Measurements from ENCODE around the gene SHB. TPM values are rescaled to one million over a fixed set of nuclear protein-coding genes. Genes with fewer than 3 reads are reported as not detected.

Gene SHB
- polyA plus RNA-seq, 4 donors, result 8.9 to 22.2 (median 14.0) TPM

DNA sequence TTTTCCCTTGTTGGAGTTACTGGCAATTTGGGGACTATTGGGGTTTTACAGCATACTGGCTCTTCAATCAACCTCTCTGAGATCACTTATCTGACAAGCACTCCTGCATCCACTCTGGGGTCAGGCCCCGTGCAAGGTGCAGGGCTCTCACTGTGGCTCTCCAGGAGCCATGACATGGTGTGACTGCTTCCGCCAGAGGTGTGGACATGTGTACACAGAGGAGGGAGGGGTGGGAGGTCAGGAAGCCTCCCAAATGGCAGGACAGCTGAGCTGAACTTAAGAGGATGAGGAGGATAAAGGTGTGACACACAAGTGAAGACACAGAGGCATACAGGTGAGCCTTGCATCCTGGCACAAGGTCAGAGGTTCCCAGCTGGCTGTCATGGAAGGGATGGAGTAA, 24.3 kb downstream of the SHB start:
- H3K27me3 ChIP-seq (ENCODE audit: control insufficient read depth in 3 of 3, insufficient read depth in 3 of 3, low read length in 3 of 3), result no peaks in the 10 kb centered on the region
- no peak for FAIRE-seq
- peak overlapping the region in 1 of 3 donors; percentile 67 for H3K27ac ChIP-seq (ENCODE audit: low read depth in 1 of 3, low read length in 2 of 3)
- WGBS, 3 donors, result 77 to 90% (median 83%) methylated on average over 2 of the region's 2 CpGs
- no peak overlapping the region for H3K4me3 ChIP-seq (ENCODE audit: low read depth in 1 of 3, low read length in 3 of 3)
- peaks cover 0 to 40% (median 0%) of the 10 kb centered on the region in 3 donors for H3K36me3 ChIP-seq (ENCODE audit: control insufficient read depth in 3 of 3, insufficient read depth in 2 of 3, low read depth in 1 of 3, low read length in 3 of 3)
- peaks cover 7 to 33% (median 11%) of the 10 kb centered on the region in 3 donors for H3K4me1 ChIP-seq (ENCODE audit: control insufficient read depth in 3 of 3, insufficient read depth in 2 of 3, low read depth in 1 of 3, low read length in 2 of 3)
- DNase-seq, result no peak
- H3K9me3 ChIP-seq (ENCODE audit: control insufficient read depth in 2 of 2, insufficient read depth in 1 of 2, low read depth in 1 of 2, low read length in 1 of 2), result no peaks in the 10 kb centered on the region

DNA sequence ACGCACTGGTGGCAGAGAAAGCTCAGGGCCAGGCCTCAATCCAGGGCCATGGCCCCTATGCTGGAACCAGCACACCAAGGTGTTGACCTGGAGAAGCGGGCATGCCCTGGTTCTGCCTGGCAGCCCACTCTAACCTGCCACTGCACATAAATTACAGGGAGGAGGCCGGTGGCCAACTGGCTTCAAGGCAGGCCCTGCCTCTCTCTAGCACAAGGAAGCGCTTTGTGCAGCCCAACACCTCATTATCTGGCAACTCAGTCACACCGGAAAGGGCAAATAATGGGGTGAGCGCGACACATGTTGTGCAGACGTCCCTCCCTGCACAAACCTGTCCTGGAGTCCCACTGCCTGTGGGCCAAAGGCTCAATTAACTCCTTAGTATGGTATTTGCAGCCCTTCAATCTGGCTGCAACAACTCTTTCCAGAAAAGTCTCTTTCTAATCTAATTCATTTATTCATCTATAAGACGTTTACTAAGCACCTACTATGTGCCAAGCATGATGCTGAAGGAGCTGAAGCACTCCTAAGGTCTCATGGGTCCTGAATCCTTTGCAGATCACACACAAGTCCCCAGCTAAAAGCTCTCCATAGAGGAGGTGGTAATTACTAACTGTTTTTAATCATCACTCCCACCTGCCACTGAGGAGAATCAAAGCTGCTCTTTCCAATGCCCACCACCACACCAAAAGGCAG, 24.9 kb downstream of the SHB start:
- Histone ChIP-seq H3K27ac (ENCODE audit: low read depth in 1 of 3, low read length in 2 of 3) (peak overlapping the region in 1 of 3 donors; percentile 67), H3K9me3 (ENCODE audit: control insufficient read depth in 2 of 2, insufficient read depth in 1 of 2, low read depth in 1 of 2, low read length in 1 of 2) (no peaks in the 10 kb centered on the region), H3K36me3 (ENCODE audit: control insufficient read depth in 3 of 3, insufficient read depth in 2 of 3, low read depth in 1 of 3, low read length in 3 of 3) (peaks cover 0 to 45% (median 0%) of the 10 kb centered on the region in 3 donors), H3K4me1 (ENCODE audit: control insufficient read depth in 3 of 3, insufficient read depth in 2 of 3, low read depth in 1 of 3, low read length in 2 of 3) (peaks cover 7 to 40% (median 13%) of the 10 kb centered on the region in 3 donors), H3K4me3 (ENCODE audit: low read depth in 1 of 3, low read length in 3 of 3) (no peak overlapping the region), H3K27me3 (ENCODE audit: control insufficient read depth in 3 of 3, insufficient read depth in 3 of 3, low read length in 3 of 3) (no peaks in the 10 kb centered on the region)
- no peak for FAIRE-seq
- DNase-seq, result peak in 1 of 2 donors; percentile 47
- WGBS, 3 donors, result 48 to 68% (median 57%) methylated on average over 9 of the region's 9 CpGs

DNA sequence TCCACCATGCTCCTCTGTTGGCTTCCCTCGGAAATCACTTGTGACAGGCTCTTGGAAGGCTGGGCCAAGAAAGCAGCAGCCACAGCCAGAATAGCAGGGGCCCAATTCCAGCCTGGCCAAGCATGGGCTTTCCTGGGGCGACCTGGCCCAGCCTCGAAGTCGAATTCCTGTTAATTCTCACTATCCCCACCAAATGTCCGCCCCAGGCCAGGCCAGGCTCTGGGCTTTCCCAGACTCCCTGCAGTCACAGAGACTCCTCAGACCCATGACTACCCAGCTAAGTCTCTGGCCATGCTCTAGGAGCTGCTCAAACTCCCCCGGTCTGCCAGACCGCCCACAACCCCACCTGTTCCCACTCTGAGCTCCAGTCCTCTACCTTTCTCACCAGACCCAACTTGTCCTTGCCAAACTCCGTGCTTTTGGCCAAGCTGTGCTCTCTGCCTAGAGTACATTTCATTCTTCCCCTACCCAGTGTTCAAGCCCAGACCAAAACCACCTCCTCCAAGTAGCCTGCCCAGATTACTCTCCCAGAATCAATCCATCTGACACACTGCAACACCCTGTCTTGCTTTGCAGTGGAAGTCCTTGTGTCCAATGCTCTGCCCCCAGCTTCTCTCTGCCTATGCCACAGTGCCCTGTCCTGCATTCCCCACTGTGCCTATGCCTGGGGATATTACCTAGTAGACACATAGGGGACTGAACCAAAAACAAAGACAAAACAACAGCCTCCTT, 26.2 kb downstream of the SHB start:
- no peaks in the 10 kb centered on the region for H3K9me3 ChIP-seq (ENCODE audit: control insufficient read depth in 2 of 2, insufficient read depth in 1 of 2, low read depth in 1 of 2, low read length in 1 of 2)
- peaks cover 7 to 43% (median 13%) of the 10 kb centered on the region in 3 donors for H3K4me1 ChIP-seq (ENCODE audit: control insufficient read depth in 3 of 3, insufficient read depth in 2 of 3, low read depth in 1 of 3, low read length in 2 of 3)
- WGBS, 3 donors, result 82 to 89% (median 84%) methylated on average over 8 of the region's 8 CpGs
- H3K27ac ChIP-seq (ENCODE audit: low read depth in 1 of 3, low read length in 2 of 3), result no peak overlapping the region
- H3K27me3 ChIP-seq (ENCODE audit: control insufficient read depth in 3 of 3, insufficient read depth in 3 of 3, low read length in 3 of 3), result no peaks in the 10 kb centered on the region
- DNase-seq, result no peak
- H3K36me3 ChIP-seq (ENCODE audit: control insufficient read depth in 3 of 3, insufficient read depth in 2 of 3, low read depth in 1 of 3, low read length in 3 of 3), result peaks cover 0 to 47% (median 0%) of the 10 kb centered on the region in 3 donors
- no peak overlapping the region for H3K4me3 ChIP-seq (ENCODE audit: low read depth in 1 of 3, low read length in 3 of 3)
- no peak for FAIRE-seq

DNA sequence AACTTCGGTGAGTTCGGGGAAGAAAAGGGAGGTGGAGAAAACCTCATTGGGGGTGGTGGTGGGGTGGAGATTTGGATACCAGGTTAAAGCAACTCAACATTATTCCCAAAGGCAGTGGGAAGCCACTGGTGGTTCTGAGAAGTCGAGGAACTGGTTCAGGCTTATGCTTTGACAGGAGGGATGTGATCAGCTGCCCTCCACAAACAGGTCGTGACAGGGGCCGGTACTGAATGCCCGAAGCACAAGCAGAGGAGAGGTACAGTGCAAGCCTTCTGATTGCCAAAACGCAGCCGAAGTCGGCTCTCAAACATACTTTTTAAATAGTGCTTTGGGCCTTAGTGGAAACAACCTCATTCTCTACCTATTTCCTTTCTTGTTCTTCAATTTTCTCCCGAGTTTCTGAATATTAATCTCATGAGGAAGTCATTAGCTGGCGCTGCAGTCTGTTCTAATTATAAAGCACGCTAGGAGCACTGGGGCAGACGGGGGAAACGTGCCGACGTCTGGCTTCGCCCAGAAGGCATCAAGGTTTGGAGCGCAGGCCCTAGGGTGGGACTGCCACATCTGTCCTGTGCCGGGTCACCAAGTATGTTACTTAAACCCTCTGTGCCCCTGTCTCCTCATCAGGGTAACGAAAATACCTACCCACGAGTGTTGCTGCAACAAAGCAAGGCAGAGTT, 27.3 kb downstream of the SHB start:
- 81 to 83% (median 81%) methylated on average over 21 of the region's 21 CpGs for WGBS, 3 donors
- H3K36me3 ChIP-seq (ENCODE audit: control insufficient read depth in 3 of 3, insufficient read depth in 2 of 3, low read depth in 1 of 3, low read length in 3 of 3), result peaks cover 0 to 53% (median 0%) of the 10 kb centered on the region in 3 donors
- no peak overlapping the region for H3K4me3 ChIP-seq (ENCODE audit: low read depth in 1 of 3, low read length in 3 of 3)
- no peaks in the 10 kb centered on the region for H3K9me3 ChIP-seq (ENCODE audit: control insufficient read depth in 2 of 2, insufficient read depth in 1 of 2, low read depth in 1 of 2, low read length in 1 of 2)
- no peak for FAIRE-seq
- peaks cover 7 to 36% (median 7%) of the 10 kb centered on the region in 3 donors for H3K4me1 ChIP-seq (ENCODE audit: control insufficient read depth in 3 of 3, insufficient read depth in 2 of 3, low read depth in 1 of 3, low read length in 2 of 3)
- no peak overlapping the region for H3K27ac ChIP-seq (ENCODE audit: low read depth in 1 of 3, low read length in 2 of 3)
- DNase-seq, result no peak
- H3K27me3 ChIP-seq (ENCODE audit: control insufficient read depth in 3 of 3, insufficient read depth in 3 of 3, low read length in 3 of 3), result no peaks in the 10 kb centered on the region

DNA sequence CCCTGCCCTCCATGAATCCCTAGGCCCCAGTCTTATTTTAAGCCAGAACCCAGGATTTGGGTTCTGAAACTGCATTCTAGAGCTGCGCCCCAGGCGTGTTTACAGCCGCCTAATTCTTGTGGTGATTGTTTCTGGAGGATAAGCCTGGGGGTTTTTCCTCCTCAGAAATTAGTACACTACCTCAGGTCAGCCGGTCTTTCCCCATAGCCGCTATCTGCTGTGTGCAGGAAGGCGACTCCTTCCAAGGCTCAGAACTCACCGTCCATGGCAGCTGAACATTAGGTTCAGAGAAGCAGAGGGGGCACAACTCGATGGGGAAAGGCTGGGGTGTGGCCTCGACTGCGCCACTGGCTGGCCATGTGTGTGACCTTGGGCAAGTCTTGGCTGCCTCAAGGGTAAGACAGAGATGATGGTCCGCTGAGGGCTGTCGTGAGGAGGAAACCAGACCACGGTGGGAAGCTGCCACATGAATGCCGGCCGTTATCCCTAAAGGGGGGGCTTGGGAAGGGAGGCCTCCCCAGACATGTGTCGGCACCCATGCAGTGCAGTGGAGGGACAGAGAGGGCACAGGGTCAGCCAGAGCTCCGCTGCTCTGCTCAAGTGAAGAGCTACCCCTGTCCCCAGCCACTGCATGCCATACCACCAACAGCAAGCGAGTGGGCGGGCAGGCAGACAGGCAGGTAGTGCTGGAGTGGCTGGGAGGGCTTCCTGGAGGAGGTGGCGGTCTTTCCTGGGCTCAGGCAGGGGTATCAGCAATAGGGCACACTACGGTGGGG, 28.9 kb downstream of the SHB start:
- FAIRE-seq (no peak), DNase-seq (no peak)
- Histone ChIP-seq H3K4me1 (ENCODE audit: control insufficient read depth in 3 of 3, insufficient read depth in 2 of 3, low read depth in 1 of 3, low read length in 2 of 3) (peaks cover 2 to 26% (median 5%) of the 10 kb centered on the region in 3 donors), H3K27ac (ENCODE audit: low read depth in 1 of 3, low read length in 2 of 3) (peak overlapping the region in 1 of 3 donors; percentile 44), H3K9me3 (ENCODE audit: control insufficient read depth in 2 of 2, insufficient read depth in 1 of 2, low read depth in 1 of 2, low read length in 1 of 2) (no peaks in the 10 kb centered on the region), H3K27me3 (ENCODE audit: control insufficient read depth in 3 of 3, insufficient read depth in 3 of 3, low read length in 3 of 3) (no peaks in the 10 kb centered on the region), H3K4me3 (ENCODE audit: low read depth in 1 of 3, low read length in 3 of 3) (no peak overlapping the region), H3K36me3 (ENCODE audit: control insufficient read depth in 3 of 3, insufficient read depth in 2 of 3, low read depth in 1 of 3, low read length in 3 of 3) (peaks cover 0 to 54% (median 0%) of the 10 kb centered on the region in 3 donors)
- WGBS, 3 donors, result 83 to 87% (median 86%) methylated on average over 20 to 21 of the region's 21 CpGs

DNA sequence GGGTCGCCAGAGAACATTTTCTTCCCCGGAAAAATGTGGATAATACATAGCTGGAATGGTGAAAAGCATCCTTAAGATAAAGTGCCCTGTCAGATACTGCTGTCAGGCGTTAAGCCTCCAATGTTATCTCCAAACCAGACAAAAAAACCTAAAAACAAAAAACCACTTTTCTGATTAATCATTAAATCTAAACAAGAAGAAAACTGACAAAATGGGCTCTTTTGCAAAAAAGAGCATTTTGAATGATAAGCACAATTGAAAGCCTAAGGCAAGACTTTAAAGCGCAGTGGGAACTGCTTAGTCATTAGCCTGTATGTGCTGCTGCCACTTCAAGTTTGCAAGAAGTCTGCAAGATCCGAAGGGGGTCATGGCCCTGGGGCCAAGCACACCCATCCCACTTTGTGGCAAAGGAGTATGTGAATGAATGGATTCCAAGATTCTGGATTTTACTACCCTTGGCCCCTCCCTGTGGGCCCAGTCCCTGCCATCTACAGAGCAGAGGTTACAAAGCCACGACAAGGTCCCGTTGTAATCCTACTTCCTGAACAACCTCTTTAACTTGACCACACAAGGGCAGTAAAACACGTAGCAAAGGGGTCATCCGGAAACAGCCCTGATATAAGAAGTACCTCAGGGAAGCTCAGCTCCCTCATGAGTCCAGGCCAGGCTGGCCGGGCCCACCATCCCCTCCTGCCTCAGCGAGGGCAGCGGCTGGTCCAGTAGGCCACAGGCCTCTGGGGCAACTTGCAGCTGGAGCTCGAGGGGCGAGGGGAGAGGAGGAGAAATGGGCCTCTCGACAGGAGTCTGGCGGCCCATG, 29.7 kb downstream of the SHB start:
- Histone ChIP-seq H3K4me1 (ENCODE audit: control insufficient read depth in 3 of 3, insufficient read depth in 2 of 3, low read depth in 1 of 3, low read length in 2 of 3) (peaks cover 2 to 29% (median 5%) of the 10 kb centered on the region in 3 donors), H3K36me3 (ENCODE audit: control insufficient read depth in 3 of 3, insufficient read depth in 2 of 3, low read depth in 1 of 3, low read length in 3 of 3) (peaks cover 0 to 48% (median 0%) of the 10 kb centered on the region in 3 donors), H3K27me3 (ENCODE audit: control insufficient read depth in 3 of 3, insufficient read depth in 3 of 3, low read length in 3 of 3) (no peaks in the 10 kb centered on the region), H3K4me3 (ENCODE audit: low read depth in 1 of 3, low read length in 3 of 3) (no peak overlapping the region), H3K9me3 (ENCODE audit: control insufficient read depth in 2 of 2, insufficient read depth in 1 of 2, low read depth in 1 of 2, low read length in 1 of 2) (no peaks in the 10 kb centered on the region), H3K27ac (ENCODE audit: low read depth in 1 of 3, low read length in 2 of 3) (peak overlapping the region in 1 of 3 donors; percentile 44)
- no peak for FAIRE-seq
- peak in 1 of 2 donors; percentile 60 for DNase-seq
- WGBS, 3 donors, result 53 to 61% (median 58%) methylated on average over 16 of the region's 16 CpGs

DNA sequence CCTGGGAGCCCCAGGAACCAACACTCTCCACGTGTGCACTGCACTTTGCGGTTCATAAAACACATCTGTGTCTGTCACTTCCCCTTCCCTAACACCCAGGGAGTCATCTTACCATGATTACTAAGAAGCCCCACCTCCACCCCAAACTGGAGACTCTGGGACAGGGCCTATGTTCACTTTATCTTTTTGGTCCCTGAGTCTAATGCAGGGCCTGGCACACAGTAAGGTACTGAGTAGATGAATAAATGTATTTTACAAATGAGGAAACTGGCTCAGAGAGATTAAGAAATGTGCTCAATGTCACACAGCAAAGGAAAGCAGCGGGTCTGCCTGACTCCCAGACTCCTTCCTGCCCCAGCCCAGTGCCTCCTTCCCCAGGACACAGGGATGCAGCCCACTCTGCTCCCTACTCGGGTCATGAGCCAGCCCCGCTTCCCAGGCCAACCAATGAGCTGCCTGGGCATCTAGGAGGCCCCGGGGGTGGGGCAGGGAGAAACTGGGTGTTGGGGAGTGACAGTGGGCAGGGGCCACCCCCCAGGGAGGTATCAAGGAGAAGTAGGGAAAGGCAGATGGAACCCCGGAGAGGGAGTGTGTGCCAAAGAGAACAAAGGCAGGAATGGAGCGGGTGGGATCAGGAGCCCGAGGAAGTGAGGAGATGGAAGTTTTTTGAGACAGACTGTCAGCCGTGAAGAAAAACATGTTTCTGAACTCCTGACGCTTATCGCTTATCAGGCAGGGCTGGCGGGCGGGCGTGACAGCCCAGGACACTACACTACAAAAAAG, 30.5 kb downstream of the SHB start:
- no peaks in the 10 kb centered on the region for H3K9me3 ChIP-seq (ENCODE audit: control insufficient read depth in 2 of 2, insufficient read depth in 1 of 2, low read depth in 1 of 2, low read length in 1 of 2)
- H3K27me3 ChIP-seq (ENCODE audit: control insufficient read depth in 3 of 3, insufficient read depth in 3 of 3, low read length in 3 of 3), result no peaks in the 10 kb centered on the region
- peaks cover 0 to 44% (median 0%) of the 10 kb centered on the region in 3 donors for H3K36me3 ChIP-seq (ENCODE audit: control insufficient read depth in 3 of 3, insufficient read depth in 2 of 3, low read depth in 1 of 3, low read length in 3 of 3)
- no peak for FAIRE-seq
- no peak overlapping the region for H3K4me3 ChIP-seq (ENCODE audit: low read depth in 1 of 3, low read length in 3 of 3)
- H3K4me1 ChIP-seq (ENCODE audit: control insufficient read depth in 3 of 3, insufficient read depth in 2 of 3, low read depth in 1 of 3, low read length in 2 of 3), result peaks cover 1 to 37% (median 9%) of the 10 kb centered on the region in 3 donors
- H3K27ac ChIP-seq (ENCODE audit: low read depth in 1 of 3, low read length in 2 of 3), result peak overlapping the region in 1 of 3 donors; percentile 32
- 60 to 71% (median 65%) methylated on average over 15 of the region's 15 CpGs for WGBS, 3 donors
- DNase-seq, result no peak
